Measurements from ENCODE around the gene SRPX. TPM values are rescaled to one million over a fixed set of nuclear protein-coding genes. Genes with fewer than 3 reads are reported as not detected.

SRPX gene
- total RNA-seq, 2 experiments from 2014 or later = not detected

- no peak overlapping the region for H3K4me2 ChIP-seq (ENCODE audit: low read length)
- ChIA-PET CTCF (ENCODE audit: unreplicated experiment) (no interaction called here), POLR2A (no interaction called here)
- no peaks in the 10 kb centered on the region for H3K4me1 ChIP-seq (ENCODE audit: insufficient read depth, low read length, poor library complexity, severe bottlenecking)
- no peaks in the 10 kb centered on the region for H3K36me3 ChIP-seq (ENCODE audit: insufficient read depth, low read length)
- H3K4me3 ChIP-seq (ENCODE audit: low read depth, low read length, poor library complexity, severe bottlenecking) = no peak overlapping the region
- H3K9me3 ChIP-seq (ENCODE audit: low read length) = no peaks in the 10 kb centered on the region
- BruUV-seq (replicated peaks) = no TSS peak
- H4K20me1 ChIP-seq (ENCODE audit: insufficient read depth, low read length) = no peaks in the 10 kb centered on the region
- no peak overlapping the region for H3K27ac ChIP-seq (ENCODE audit: low read depth, low read length, poor library complexity, severe bottlenecking)
- no peak for TF ChIP-seq CTCF (conservative IDR thresholded peaks at IDR 0.05; ENCODE audit: low read length)
- TF ChIP-seq EZH2phosphoT487 (IDR thresholded peaks at IDR 0.05; ENCODE audit: borderline replicate concordance, low read depth, low read length) = no peak
- H3K9me2 ChIP-seq (ENCODE audit: insufficient read depth, low read length) = no peaks in the 10 kb centered on the region
- no peak overlapping the region for H2AFZ ChIP-seq (ENCODE audit: low read length)
- no peak for DNase-seq (ENCODE audit: low spot score)
- intact Hi-C loops (cut with micrococcal nuclease; ENCODE audit: unreplicated experiment) = loop anchor here (10.0 kb wide), 1 partner anchor 308 kb away; no protein-coding TSS in a partner anchor
- H3K79me2 ChIP-seq (ENCODE audit: insufficient read depth, low read depth, low read length) = no peaks in the 10 kb centered on the region
Measured at GRCh38 chrX:38163193-38163592, 57.5 kb downstream of the SRPX start.

GRCh38 chrX:38156838-38157237, 63.8 kb downstream of the SRPX start:
- intact Hi-C loops (cut with micrococcal nuclease; ENCODE audit: unreplicated experiment) = no loop called here
- H3K79me2 ChIP-seq (ENCODE audit: insufficient read depth, low read depth, low read length) = no peaks in the 10 kb centered on the region
- no peak overlapping the region for H3K4me3 ChIP-seq (ENCODE audit: low read depth, low read length, poor library complexity, severe bottlenecking)
- no peaks in the 10 kb centered on the region for H3K9me2 ChIP-seq (ENCODE audit: insufficient read depth, low read length)
- H3K27ac ChIP-seq (ENCODE audit: low read depth, low read length, poor library complexity, severe bottlenecking) = no peak overlapping the region
- no peaks in the 10 kb centered on the region for H4K20me1 ChIP-seq (ENCODE audit: insufficient read depth, low read length)
- H3K4me2 ChIP-seq (ENCODE audit: low read length) = no peak overlapping the region
- no peaks in the 10 kb centered on the region for H3K36me3 ChIP-seq (ENCODE audit: insufficient read depth, low read length)
- H2AFZ ChIP-seq (ENCODE audit: low read length) = no peak overlapping the region
- DNase-seq (ENCODE audit: low spot score) = no peak
- no peak for TF ChIP-seq CTCF (conservative IDR thresholded peaks at IDR 0.05; ENCODE audit: low read length)
- no peaks in the 10 kb centered on the region for H3K4me1 ChIP-seq (ENCODE audit: insufficient read depth, low read length, poor library complexity, severe bottlenecking)
- BruUV-seq (replicated peaks) = no TSS peak
- ChIA-PET CTCF (ENCODE audit: unreplicated experiment) (no interaction called here), POLR2A (no interaction called here)
- no peaks in the 10 kb centered on the region for H3K9me3 ChIP-seq (ENCODE audit: low read length)

GRCh38 chrX:38154818-38155217, 65.9 kb downstream of the SRPX start:
- Histone ChIP-seq H3K4me3 (ENCODE audit: low read depth, low read length, poor library complexity, severe bottlenecking) (no peak overlapping the region), H3K4me2 (ENCODE audit: low read length) (no peak overlapping the region), H3K9me2 (ENCODE audit: insufficient read depth, low read length) (no peaks in the 10 kb centered on the region), H3K36me3 (ENCODE audit: insufficient read depth, low read length) (no peaks in the 10 kb centered on the region), H2AFZ (ENCODE audit: low read length) (no peak overlapping the region), H4K20me1 (ENCODE audit: insufficient read depth, low read length) (no peaks in the 10 kb centered on the region), H3K27ac (ENCODE audit: low read depth, low read length, poor library complexity, severe bottlenecking) (no peak overlapping the region), H3K4me1 (ENCODE audit: insufficient read depth, low read length, poor library complexity, severe bottlenecking) (no peaks in the 10 kb centered on the region), H3K79me2 (ENCODE audit: insufficient read depth, low read depth, low read length) (no peaks in the 10 kb centered on the region), H3K9me3 (ENCODE audit: low read length) (no peaks in the 10 kb centered on the region)
- no peak for DNase-seq (ENCODE audit: low spot score)
- no TSS peak for BruUV-seq (replicated peaks)
- CTCF ChIA-PET (ENCODE audit: unreplicated experiment) = no interaction called here
- POLR2A ChIA-PET = no interaction called here
- TF ChIP-seq CTCF (conservative IDR thresholded peaks at IDR 0.05; ENCODE audit: low read length) (no peak), EZH2phosphoT487 (IDR thresholded peaks at IDR 0.05; ENCODE audit: borderline replicate concordance, low read depth, low read length) (no peak)
- intact Hi-C loops (cut with micrococcal nuclease; ENCODE audit: unreplicated experiment) = no loop called here
